HepG2 (cell line): Measurements from ENCODE around the gene MRPL3. TPM values are rescaled to one million over a fixed set of nuclear protein-coding genes. Genes with fewer than 3 reads are reported as not detected.

Experiments used
- ATAC-seq: fragments of 200-7000 bp; cut with Tn5 transposase; 3 replicates; pipeline ENCODE4 v1.9.1; 2020; ENCODE audit warnings: mild to moderate bottlenecking, moderate library complexity
- BruUV-seq: library from RNA; stranded (reverse); fragments of 400-500 nt; replicated peaks from 2 replicates; lab custom pipeline; 2021; lab: Mats Ljungman, UMichigan
- CTCF ChIA-PET: fragments of 300-600 bp; formaldehyde crosslinking; extraction: SDS; loops from one replicate; lab custom pipeline; 2021; ENCODE audit warnings: low total read pairs, inconsistent platforms, low intra/inter-chr PET ratio; lab: Yijun Ruan, JAX
- POLR2A ChIA-PET: fragments of 350-600 bp; sonication (Branson Sonifier 250); formaldehyde crosslinking; loops from one replicate; lab custom pipeline; 2020; ENCODE audit warnings: antibody characterized with exemption, inconsistent platforms; lab: Yijun Ruan, JAX
- DNase-seq: peaks from one replicate; pipeline ENCODE4 v3.0.0-alpha.2; 2015; ENCODE audit warnings: low spot score
- FAIRE-seq: peaks from 3 replicates; lab custom pipeline; 2011; peaks lifted over from hg19 to GRCh38; lab: Jason Lieb, UNC
- H2AFZ ChIP-seq: one replicate; pipeline ENCODE4 v1.6.1; 2011; ENCODE audit warnings: low read length, inconsistent platforms
- H3K27ac ChIP-seq: fragments of 300-600 bp; 3 replicates; pipeline ENCODE4 v1.8.0; 2011; ENCODE audit warnings: mixed run types, mild to moderate bottlenecking, mixed read lengths, low read length, inconsistent platforms; ENCODE audit not compliant: insufficient read depth; ENCODE audit errors: extremely low read length
- H3K27me3 ChIP-seq, 2 experiments: fragments of 200-600 bp in 1 of 2; 2 replicates in 1 of 2; 3 replicates in 1 of 2; pipeline versions ENCODE4 v1.6.0 to v1.8.0; 2011; ENCODE audit warnings: low read length in 2 of 2, mild to moderate bottlenecking in 2 of 2, moderate library complexity in 2 of 2, inconsistent platforms in 1 of 2; ENCODE audit not compliant: insufficient read depth in 2 of 2, control insufficient read depth in 1 of 2
- H3K36me3 ChIP-seq, 2 experiments: fragments of 200-600 bp in 1 of 2; replicated peaks in 1 of 2; 2 replicates in 1 of 2; 3 replicates in 1 of 2; pipeline versions ENCODE4 v1.5.1 to v1.8.0; 2011; ENCODE audit warnings: low read length in 2 of 2, inconsistent platforms in 1 of 2; ENCODE audit not compliant: insufficient read depth in 2 of 2, control insufficient read depth in 1 of 2
- H3K4me1 ChIP-seq: 2 replicates; pipeline ENCODE4 v1.5.1; 2012; ENCODE audit warnings: low read length, inconsistent platforms; ENCODE audit not compliant: insufficient read depth
- H3K4me2 ChIP-seq: 2 replicates; pipeline ENCODE4 v1.6.0; 2011; ENCODE audit warnings: low read depth, low read length, inconsistent platforms
- H3K4me3 ChIP-seq, 3 experiments: fragments of 200-600 bp in 1 of 3; sonication (generic), shearing (Covaris generic) in 1 of 3; replicated peaks in 1 of 3; 2 replicates each; pipeline ENCODE4 v1.5.1; 2011 to 2016; ENCODE audit warnings: low read length in 3 of 3, inconsistent platforms in 2 of 3, low read depth in 2 of 3, mild to moderate bottlenecking in 2 of 3, control low read depth in 1 of 3, mixed read lengths in 1 of 3; ENCODE audit not compliant: insufficient read depth in 1 of 3
- H3K79me2 ChIP-seq: one replicate; pipeline ENCODE4 v1.6.1; 2011; ENCODE audit warnings: low read length, inconsistent platforms; ENCODE audit not compliant: insufficient read depth
- H3K9ac ChIP-seq: 2 replicates; pipeline ENCODE4 v1.6.0; 2011; ENCODE audit warnings: mild to moderate bottlenecking, low read depth, low read length, inconsistent platforms; ENCODE audit not compliant: insufficient read depth
- H3K9me3 ChIP-seq: 2 replicates; pipeline ENCODE4 v1.5.1; 2012; ENCODE audit warnings: mild to moderate bottlenecking, low read length
- H4K20me1 ChIP-seq: 2 replicates; pipeline ENCODE4 v1.6.0; 2011; ENCODE audit warnings: inconsistent platforms, mild to moderate bottlenecking, low read length, moderate library complexity; ENCODE audit not compliant: insufficient read depth
- BORCS8-MEF2B ChIP-seq: sonication (generic); formaldehyde crosslinking; IDR thresholded peaks from 2 replicates; pipeline ENCODE4 v1.8.0; 2022; ENCODE audit warnings: mild to moderate bottlenecking, missing genetic modification reagents
- KDM1A ChIP-seq: IDR thresholded peaks from 2 replicates; pipeline ENCODE4 v1.6.1; 2016; ENCODE audit warnings: missing compliant biosample characterization
- KLF6 ChIP-seq: IDR thresholded peaks from 2 replicates; pipeline ENCODE4 v1.8.0; 2016; ENCODE audit warnings: missing biosample characterization, missing genetic modification reagents
- NCOA1 ChIP-seq: sonication (generic); formaldehyde crosslinking; IDR thresholded peaks from 2 replicates; pipeline ENCODE4 v1.9.0; 2021; ENCODE audit warnings: missing genetic modification reagents
- ZFP82 ChIP-seq: sonication (generic); formaldehyde crosslinking; IDR thresholded peaks from 2 replicates; pipeline ENCODE4 v1.5.1; 2020; ENCODE audit warnings: mild to moderate bottlenecking, missing genetic modification reagents, borderline replicate concordance
- ZNF430 ChIP-seq: sonication (generic); formaldehyde crosslinking; IDR thresholded peaks from 2 replicates; pipeline ENCODE4 v1.9.0; 2021; ENCODE audit warnings: mild to moderate bottlenecking, missing genetic modification reagents
- ZNF598 ChIP-seq: sonication (generic); formaldehyde crosslinking; IDR thresholded peaks from 2 replicates; pipeline ENCODE4 v1.5.1; 2020; ENCODE audit warnings: mild to moderate bottlenecking, missing genetic modification reagents, borderline replicate concordance
- ZNF724P ChIP-seq: sonication (generic); formaldehyde crosslinking; IDR thresholded peaks from 2 replicates; pipeline ENCODE4 v1.8.0; 2022; ENCODE audit warnings: missing genetic modification reagents, borderline replicate concordance
- WGBS: methylation state at CpG from one replicate; pipeline ENCODE4 v1.1.6; 2017; ENCODE audit warnings: low lambda C conversion rate; 5-methylcytosine and 5-hydroxymethylcytosine counted together
- in situ Hi-C: cut with HindIII; loops from 2 replicates; pipeline ENCODE4 v1.10.0; 2017; ENCODE audit warnings: low pct_unique_long_range_greater_than_20kb; ENCODE audit not compliant: extremely low pct_ligation_motif_present
- intact Hi-C: fragments of 100-400 bp; cut with micrococcal nuclease; formaldehyde crosslinking; loops from one replicate; pipeline ENCODE4 v1.10.0; 2022; ENCODE audit not compliant: unreplicated experiment
- polyA plus RNA-seq, 8 experiments: library from polyadenylated mRNA; depleted of rRNA in 3 of 8; stranded (reverse) in 7 of 8; unstranded in 1 of 8; fragments of >200 nt; fragmentation: Illumina TruSeq in 4 of 8; extraction: Trizol in 4 of 8; gene quantifications; 2 replicates each; pipeline versions ENCODE4 v1.2.1 to v1.2.3, GENCODE V29; 2011 to 2016; ENCODE audit warnings: low read depth in 4 of 8, missing spikeins in 1 of 8, mixed read lengths in 1 of 8; ENCODE audit not compliant: insufficient read depth in 1 of 8
- total RNA-seq, 5 experiments: library from RNA; depleted of rRNA; stranded (reverse); fragments of >200 nt; fragmentation: Illumina TruSeq; extraction: Trizol; gene quantifications; 2 replicates each; pipeline ENCODE4 v1.2.3, GENCODE V29; 2016; ENCODE audit warnings: low read depth in 1 of 5
- TF ChIP-seq, protein P1 (sequence below): sonication (generic); formaldehyde crosslinking; IDR thresholded peaks from 2 replicates; pipeline ENCODE4 v1.8.0; 2022; ENCODE audit warnings: mild to moderate bottlenecking, missing genetic modification reagents, borderline replicate concordance
- TF ChIP-seq, protein P2 (sequence below): sonication (generic); formaldehyde crosslinking; IDR thresholded peaks from 2 replicates; pipeline ENCODE4 v1.5.1; 2020; ENCODE audit warnings: mild to moderate bottlenecking, missing genetic modification reagents, moderate library complexity

The MRPL3 gene
- total and polyA plus RNA-seq, 2 of the 13 experiments (the other 11 are each of a cell fraction or from before 2014, with no cell fraction given), result 114 to 172 TPM

DNA sequence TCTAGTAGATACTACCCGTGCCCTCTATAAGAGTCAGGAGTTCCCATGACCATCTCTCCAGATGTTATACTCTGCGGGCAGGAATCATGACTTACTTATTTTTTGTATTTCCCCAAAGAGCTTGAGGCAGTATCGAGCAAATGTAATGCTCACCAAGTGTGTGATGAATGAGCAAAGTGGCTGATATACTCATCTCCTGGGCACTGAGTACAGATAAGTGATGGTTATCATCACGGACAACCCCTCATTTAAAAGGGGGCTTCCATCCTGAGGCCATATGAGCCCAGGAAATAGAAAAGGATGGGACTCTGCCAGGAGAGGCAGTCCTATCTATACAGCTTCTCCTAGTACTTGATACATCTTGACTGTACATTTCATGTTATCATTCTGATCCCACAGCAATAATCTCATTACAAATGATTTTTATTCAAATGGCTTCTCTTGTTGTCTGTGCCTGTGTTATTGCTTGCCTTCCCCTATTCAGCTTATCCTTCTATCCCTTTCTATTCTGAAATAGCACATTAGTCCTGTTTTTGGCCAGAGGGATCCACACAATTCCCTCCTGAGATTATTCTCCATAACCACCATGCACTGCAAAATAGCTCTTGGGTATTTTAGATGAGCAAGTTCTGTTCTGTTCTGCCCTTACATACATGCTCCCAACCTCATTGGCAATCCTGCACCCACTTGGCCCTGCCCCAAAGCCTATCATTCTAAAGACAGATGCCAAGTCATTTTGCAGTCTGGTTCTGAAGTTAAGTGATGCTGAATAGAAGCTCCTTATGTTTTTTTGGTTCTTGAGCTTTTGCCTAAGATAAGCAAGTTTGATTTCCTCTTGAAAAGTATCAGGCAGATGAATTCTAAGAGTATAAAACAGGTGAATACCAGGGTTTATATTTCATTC, 48.0 kb upstream of the MRPL3 start:
- 5% methylated on average over 4 of the region's 4 CpGs for WGBS
- intact Hi-C loops, result no loop called here
- in situ Hi-C loops, result no loop called here

More for the DNA sequence above, 48.0 kb upstream of the MRPL3 start:
- no peak for ATAC-seq
- Histone ChIP-seq H3K9ac (no peak overlapping the region), H3K4me2 (no peak overlapping the region), H2AFZ (no peak overlapping the region), H4K20me1 (no peaks in the 10 kb centered on the region), H3K27me3 (no peaks in the 10 kb centered on the region), H3K27ac (no peak overlapping the region), H3K4me3 (no peak overlapping the region), H3K4me1 (no peaks in the 10 kb centered on the region), H3K79me2 (no peaks in the 10 kb centered on the region), H3K9me3 (no peaks in the 10 kb centered on the region), H3K36me3 (no peaks in the 10 kb centered on the region)
- ChIA-PET CTCF (no interaction called here), POLR2A (no interaction called here)
- no peak for TF ChIP-seq KLF6 (CRISPR knock-in tag)
- TF ChIP-seq ZNF598 (CRISPR knock-in tag), result no peak
- TF ChIP-seq BORCS8-MEF2B, result no peak
- TF ChIP-seq KDM1A (CRISPR knock-in tag), result no peak
- TF ChIP-seq, protein P1, sequence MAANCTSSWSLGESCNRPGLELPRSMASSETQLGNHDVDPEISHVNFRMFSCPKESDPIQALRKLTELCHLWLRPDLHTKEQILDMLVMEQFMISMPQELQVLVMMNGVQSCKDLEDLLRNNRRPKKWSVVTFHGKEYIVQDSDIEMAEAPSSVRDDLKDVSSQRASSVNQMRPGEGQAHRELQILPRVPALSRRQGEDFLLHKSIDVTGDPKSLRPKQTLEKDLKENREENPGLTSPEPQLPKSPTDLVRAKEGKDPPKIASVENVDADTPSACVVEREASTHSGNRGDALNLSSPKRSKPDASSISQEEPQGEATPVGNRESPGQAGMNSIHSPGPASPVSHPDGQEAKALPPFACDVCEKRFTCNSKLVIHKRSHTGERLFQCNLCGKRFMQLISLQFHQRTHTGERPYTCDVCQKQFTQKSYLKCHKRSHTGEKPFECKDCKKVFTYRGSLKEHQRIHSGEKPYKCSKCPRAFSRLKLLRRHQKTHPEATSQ (CRISPR knock-in tag), result no peak
- no peak for TF ChIP-seq ZNF430 (CRISPR knock-in tag)
- TF ChIP-seq ZFP82 (CRISPR knock-in tag), result no peak
- TF ChIP-seq NCOA1, result no peak
- TF ChIP-seq, protein P2, sequence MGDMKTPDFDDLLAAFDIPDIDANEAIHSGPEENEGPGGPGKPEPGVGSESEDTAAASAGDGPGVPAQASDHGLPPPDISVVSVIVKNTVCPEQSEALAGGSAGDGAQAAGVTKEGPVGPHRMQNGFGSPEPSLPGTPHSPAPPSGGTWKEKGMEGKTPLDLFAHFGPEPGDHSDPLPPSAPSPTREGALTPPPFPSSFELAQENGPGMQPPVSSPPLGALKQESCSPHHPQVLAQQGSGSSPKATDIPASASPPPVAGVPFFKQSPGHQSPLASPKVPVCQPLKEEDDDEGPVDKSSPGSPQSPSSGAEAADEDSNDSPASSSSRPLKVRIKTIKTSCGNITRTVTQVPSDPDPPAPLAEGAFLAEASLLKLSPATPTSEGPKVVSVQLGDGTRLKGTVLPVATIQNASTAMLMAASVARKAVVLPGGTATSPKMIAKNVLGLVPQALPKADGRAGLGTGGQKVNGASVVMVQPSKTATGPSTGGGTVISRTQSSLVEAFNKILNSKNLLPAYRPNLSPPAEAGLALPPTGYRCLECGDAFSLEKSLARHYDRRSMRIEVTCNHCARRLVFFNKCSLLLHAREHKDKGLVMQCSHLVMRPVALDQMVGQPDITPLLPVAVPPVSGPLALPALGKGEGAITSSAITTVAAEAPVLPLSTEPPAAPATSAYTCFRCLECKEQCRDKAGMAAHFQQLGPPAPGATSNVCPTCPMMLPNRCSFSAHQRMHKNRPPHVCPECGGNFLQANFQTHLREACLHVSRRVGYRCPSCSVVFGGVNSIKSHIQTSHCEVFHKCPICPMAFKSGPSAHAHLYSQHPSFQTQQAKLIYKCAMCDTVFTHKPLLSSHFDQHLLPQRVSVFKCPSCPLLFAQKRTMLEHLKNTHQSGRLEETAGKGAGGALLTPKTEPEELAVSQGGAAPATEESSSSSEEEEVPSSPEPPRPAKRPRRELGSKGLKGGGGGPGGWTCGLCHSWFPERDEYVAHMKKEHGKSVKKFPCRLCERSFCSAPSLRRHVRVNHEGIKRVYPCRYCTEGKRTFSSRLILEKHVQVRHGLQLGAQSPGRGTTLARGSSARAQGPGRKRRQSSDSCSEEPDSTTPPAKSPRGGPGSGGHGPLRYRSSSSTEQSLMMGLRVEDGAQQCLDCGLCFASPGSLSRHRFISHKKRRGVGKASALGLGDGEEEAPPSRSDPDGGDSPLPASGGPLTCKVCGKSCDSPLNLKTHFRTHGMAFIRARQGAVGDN (CRISPR knock-in tag), result no peak
- no peak for TF ChIP-seq ZNF724P (CRISPR knock-in tag)
- no TSS peak for BruUV-seq
- no peak for FAIRE-seq
- no peak for DNase-seq
